Loucy (cell line): ENCODE measurements around the gene CYP24A1.
A peak's percentile ranks its signal among the peaks of the same experiment; 100 is the strongest.

Experiments
- H2AFZ ChIP-seq: fragments of 200-600 bp; sonication (generic); 2 replicates; pipeline ENCODE4 v1.6.0; 2016; ENCODE audit warnings: antibody characterized with exemption, mild to moderate bottlenecking, low read length, moderate library complexity
- H3F3A ChIP-seq: fragments of 200-600 bp; 2 replicates; pipeline ENCODE4 v1.6.0; 2016; ENCODE audit warnings: antibody characterized with exemption, low read depth, mild to moderate bottlenecking
- H3K27me3 ChIP-seq: fragments of 200-600 bp; sonication (generic); 2 replicates; pipeline ENCODE4 v1.6.1; 2014; ENCODE audit warnings: low read length, mild to moderate bottlenecking; ENCODE audit not compliant: insufficient read depth, poor library complexity, severe bottlenecking
- H3K36me3 ChIP-seq: fragments of 200-600 bp; sonication (generic); 2 replicates; pipeline ENCODE4 v1.6.1; 2016; ENCODE audit warnings: low read length; ENCODE audit not compliant: insufficient read depth
- H3K4me1 ChIP-seq: fragments of 200-600 bp; sonication (generic); 2 replicates; pipeline ENCODE4 v1.5.1; 2014; ENCODE audit warnings: low read length, mild to moderate bottlenecking; ENCODE audit not compliant: insufficient read depth, poor library complexity, severe bottlenecking
- H3K4me2 ChIP-seq: fragments of 200-600 bp; sonication (generic); 2 replicates; pipeline ENCODE4 v1.6.0; 2014; ENCODE audit warnings: antibody characterized with exemption, low read length, low read depth, mild to moderate bottlenecking; ENCODE audit not compliant: poor library complexity, severe bottlenecking
- H3K4me3 ChIP-seq: fragments of 200-600 bp; sonication (generic); 2 replicates; pipeline ENCODE4 v1.5.1; 2014; ENCODE audit warnings: low read length, mild to moderate bottlenecking, mixed read lengths; ENCODE audit not compliant: poor library complexity, severe bottlenecking
- H3K79me2 ChIP-seq: fragments of 200-600 bp; sonication (generic); 2 replicates; pipeline ENCODE4 v1.6.1; 2014; ENCODE audit warnings: low read length; ENCODE audit not compliant: insufficient read depth
- H3K9ac ChIP-seq: fragments of 200-600 bp; sonication (generic); 2 replicates; pipeline ENCODE4 v1.6.0; 2014; ENCODE audit warnings: mild to moderate bottlenecking, low read depth, low read length, moderate library complexity; ENCODE audit not compliant: poor library complexity, severe bottlenecking
- H3K9me2 ChIP-seq: fragments of 200-600 bp; sonication (generic); replicated peaks from 2 replicates; pipeline ENCODE4 v1.6.1; 2016; ENCODE audit warnings: low read depth, low read length, mixed read lengths
- H3K9me3 ChIP-seq: fragments of 200-600 bp; sonication (generic); 2 replicates; pipeline ENCODE4 v1.6.1; 2014; ENCODE audit warnings: mild to moderate bottlenecking, antibody characterized with exemption, low read length, low read depth; ENCODE audit not compliant: insufficient read depth
- H4K20me1 ChIP-seq: fragments of 200-600 bp; sonication (generic); 2 replicates; pipeline ENCODE4 v1.6.0; 2014; ENCODE audit warnings: antibody characterized with exemption, low read length, mild to moderate bottlenecking; ENCODE audit not compliant: insufficient read depth, poor library complexity, severe bottlenecking
- EZH2phosphoT487 ChIP-seq: fragments of 200-600 bp; IDR thresholded peaks from 2 replicates; pipeline ENCODE4 v1.6.1; 2018; ENCODE audit warnings: antibody characterized with exemption, mild to moderate bottlenecking, moderate library complexity, borderline replicate concordance
- TF ChIP-seq, protein P1 (sequence below): fragments of 200-600 bp; sonication (generic); conservative IDR thresholded peaks from 2 replicates; pipeline ENCODE4 v1.5.1; 2014; ENCODE audit warnings: mild to moderate bottlenecking, antibody characterized with exemption, low read length

Gene CYP24A1

DNA sequence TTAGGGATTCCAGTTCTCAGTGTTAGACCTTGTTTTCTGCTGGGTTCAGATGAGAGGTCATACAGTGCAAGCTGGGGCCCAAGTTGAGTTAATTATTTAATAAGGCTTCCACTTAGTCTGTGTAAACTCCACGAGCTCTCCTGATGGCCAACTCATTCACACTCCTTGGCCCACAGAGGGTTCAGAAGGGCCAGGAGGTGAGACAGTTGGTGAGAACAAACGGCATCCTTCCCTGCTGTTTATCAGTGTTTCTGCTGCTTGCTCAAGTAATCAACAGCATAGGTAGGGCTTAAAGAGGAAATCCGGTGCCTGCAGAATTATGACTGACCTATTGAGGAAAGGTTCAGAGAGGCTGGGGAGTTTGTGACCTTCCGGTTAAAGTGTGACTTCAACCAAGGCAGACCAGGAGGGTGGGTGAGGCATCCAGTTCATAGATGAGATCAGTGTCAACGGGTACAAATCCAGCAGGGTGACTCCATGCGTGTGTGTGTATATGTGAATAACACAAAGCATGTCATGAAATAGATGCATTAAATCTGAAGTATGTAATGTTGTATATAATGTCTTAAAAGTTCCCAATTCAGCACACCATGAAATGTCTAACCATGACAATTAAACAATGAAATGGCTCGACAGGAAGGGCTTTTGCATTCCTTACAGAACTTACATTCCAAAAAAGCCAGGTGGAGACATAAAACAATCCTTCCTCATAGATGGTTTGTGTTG lies 66.0 kb downstream of the CYP24A1 start:
- H3K79me2 ChIP-seq = no peaks in the 10 kb centered on the region
- no peaks in the 10 kb centered on the region for H4K20me1 ChIP-seq

DNA sequence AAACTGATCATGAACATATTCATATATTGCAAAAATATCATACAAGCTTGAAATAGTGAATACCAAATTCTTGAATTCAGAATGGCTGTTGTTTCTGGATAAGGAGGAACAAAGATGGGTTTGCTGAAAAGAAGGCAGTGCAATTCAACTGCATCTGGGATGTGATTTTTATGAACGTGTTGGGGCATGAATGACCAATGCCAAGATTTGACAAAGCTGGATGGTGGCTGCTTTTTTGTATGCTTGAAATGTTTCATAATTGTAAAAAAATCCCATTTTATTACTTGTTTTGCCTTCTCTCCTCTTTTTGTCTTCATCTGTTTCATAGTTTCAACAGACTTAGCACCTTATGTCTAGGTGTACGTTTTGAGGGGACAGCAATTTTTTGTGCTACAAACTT lies 66.6 kb downstream of the CYP24A1 start:
- Histone ChIP-seq H3K9ac (no peak overlapping the region), H2AFZ (no peak overlapping the region), H3K4me2 (no peak overlapping the region), H4K20me1 (no peaks in the 10 kb centered on the region), H3K4me3 (no peak overlapping the region), H3F3A (no peaks in the 10 kb centered on the region), H3K36me3 (no peaks in the 10 kb centered on the region), H3K9me3 (no peaks in the 10 kb centered on the region), H3K4me1 (no peaks in the 10 kb centered on the region), H3K9me2 (no peaks in the 10 kb centered on the region), H3K27me3 (no peaks in the 10 kb centered on the region), H3K79me2 (no peaks in the 10 kb centered on the region)
- TF ChIP-seq, protein P1, sequence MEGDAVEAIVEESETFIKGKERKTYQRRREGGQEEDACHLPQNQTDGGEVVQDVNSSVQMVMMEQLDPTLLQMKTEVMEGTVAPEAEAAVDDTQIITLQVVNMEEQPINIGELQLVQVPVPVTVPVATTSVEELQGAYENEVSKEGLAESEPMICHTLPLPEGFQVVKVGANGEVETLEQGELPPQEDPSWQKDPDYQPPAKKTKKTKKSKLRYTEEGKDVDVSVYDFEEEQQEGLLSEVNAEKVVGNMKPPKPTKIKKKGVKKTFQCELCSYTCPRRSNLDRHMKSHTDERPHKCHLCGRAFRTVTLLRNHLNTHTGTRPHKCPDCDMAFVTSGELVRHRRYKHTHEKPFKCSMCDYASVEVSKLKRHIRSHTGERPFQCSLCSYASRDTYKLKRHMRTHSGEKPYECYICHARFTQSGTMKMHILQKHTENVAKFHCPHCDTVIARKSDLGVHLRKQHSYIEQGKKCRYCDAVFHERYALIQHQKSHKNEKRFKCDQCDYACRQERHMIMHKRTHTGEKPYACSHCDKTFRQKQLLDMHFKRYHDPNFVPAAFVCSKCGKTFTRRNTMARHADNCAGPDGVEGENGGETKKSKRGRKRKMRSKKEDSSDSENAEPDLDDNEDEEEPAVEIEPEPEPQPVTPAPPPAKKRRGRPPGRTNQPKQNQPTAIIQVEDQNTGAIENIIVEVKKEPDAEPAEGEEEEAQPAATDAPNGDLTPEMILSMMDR = no peak
- TF ChIP-seq EZH2phosphoT487 = no peak

More for the DNA sequence above, 66.0 kb downstream of the CYP24A1 start:
- H3K27me3 ChIP-seq = no peaks in the 10 kb centered on the region
- H3F3A ChIP-seq = no peaks in the 10 kb centered on the region
- H3K9ac ChIP-seq = no peak overlapping the region
- no peaks in the 10 kb centered on the region for H3K4me1 ChIP-seq
- no peak overlapping the region for H3K4me3 ChIP-seq
- no peaks in the 10 kb centered on the region for H3K9me3 ChIP-seq
- H3K9me2 ChIP-seq = no peaks in the 10 kb centered on the region
- no peak overlapping the region for H3K4me2 ChIP-seq
- TF ChIP-seq, protein P1 = no peak
- TF ChIP-seq EZH2phosphoT487 = no peak
- H2AFZ ChIP-seq = peak overlapping the region; percentile 10; the same call in 1 of the 2 replicates
- no peaks in the 10 kb centered on the region for H3K36me3 ChIP-seq

DNA sequence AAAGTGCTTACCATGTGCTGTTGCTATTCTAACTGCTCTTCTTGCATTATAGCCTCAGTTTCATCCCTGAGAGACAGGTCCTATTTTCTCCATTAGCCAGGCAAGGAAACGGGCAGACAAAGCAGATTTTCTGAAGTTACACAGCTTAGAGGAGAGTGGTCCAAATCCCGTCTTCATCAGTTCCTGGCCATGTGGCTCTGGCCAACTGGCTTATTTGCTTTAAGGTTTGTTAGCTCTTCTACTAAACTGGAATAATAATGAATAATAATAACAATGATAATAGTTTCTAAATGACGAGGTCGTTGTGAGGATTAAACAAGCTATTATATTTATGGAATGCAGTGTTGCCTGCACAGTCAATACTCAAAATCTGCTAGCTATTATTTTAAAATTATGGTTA lies 67.6 kb downstream of the CYP24A1 start:
- Histone ChIP-seq H3F3A (no peaks in the 10 kb centered on the region), H3K9me2 (no peaks in the 10 kb centered on the region), H2AFZ (no peak overlapping the region), H3K4me1 (no peaks in the 10 kb centered on the region), H3K9me3 (no peaks in the 10 kb centered on the region), H4K20me1 (no peaks in the 10 kb centered on the region), H3K4me2 (no peak overlapping the region), H3K4me3 (no peak overlapping the region), H3K36me3 (no peaks in the 10 kb centered on the region), H3K79me2 (no peaks in the 10 kb centered on the region), H3K27me3 (no peaks in the 10 kb centered on the region), H3K9ac (no peak overlapping the region)
- TF ChIP-seq EZH2phosphoT487 = no peak
- TF ChIP-seq, protein P1 = no peak
